ENCODE measurements around the gene CNN2.

Gene CNN2

DNA sequence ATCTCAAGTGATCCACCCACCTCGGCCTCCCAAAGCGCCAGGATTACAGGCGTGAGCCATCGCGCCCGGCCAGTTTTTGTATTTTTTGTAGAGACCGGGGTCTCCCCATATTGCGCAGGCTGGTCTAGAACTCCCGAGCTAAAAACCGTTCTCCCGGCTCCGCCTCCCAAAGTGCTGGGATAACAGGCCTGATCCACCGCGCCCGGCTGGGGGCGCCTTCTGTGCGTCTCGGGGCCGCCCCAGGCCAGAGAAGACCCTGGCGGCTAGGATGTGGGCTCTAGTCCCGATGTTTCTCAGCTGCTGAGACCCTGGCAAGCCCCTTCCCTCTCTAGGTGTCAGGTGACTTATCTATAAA is 44.1 kb downstream of the CNN2 start:
- Histone ChIP-seq H3K27me3 (peaks cover 62% of the 10 kb centered on the region), H3K4me3 (ENCODE audit: low read depth, low read length) (no peak overlapping the region), H3K4me1 (peaks cover 4% of the 10 kb centered on the region; the same call in 1 of the 2 replicates), H3K36me3 (no peaks in the 10 kb centered on the region), H3K9me3 (peaks cover 4% of the 10 kb centered on the region; the same call in 1 of the 2 replicates)
- TF ChIP-seq, protein P1, sequence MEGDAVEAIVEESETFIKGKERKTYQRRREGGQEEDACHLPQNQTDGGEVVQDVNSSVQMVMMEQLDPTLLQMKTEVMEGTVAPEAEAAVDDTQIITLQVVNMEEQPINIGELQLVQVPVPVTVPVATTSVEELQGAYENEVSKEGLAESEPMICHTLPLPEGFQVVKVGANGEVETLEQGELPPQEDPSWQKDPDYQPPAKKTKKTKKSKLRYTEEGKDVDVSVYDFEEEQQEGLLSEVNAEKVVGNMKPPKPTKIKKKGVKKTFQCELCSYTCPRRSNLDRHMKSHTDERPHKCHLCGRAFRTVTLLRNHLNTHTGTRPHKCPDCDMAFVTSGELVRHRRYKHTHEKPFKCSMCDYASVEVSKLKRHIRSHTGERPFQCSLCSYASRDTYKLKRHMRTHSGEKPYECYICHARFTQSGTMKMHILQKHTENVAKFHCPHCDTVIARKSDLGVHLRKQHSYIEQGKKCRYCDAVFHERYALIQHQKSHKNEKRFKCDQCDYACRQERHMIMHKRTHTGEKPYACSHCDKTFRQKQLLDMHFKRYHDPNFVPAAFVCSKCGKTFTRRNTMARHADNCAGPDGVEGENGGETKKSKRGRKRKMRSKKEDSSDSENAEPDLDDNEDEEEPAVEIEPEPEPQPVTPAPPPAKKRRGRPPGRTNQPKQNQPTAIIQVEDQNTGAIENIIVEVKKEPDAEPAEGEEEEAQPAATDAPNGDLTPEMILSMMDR (IDR thresholded peaks at IDR 0.05; ENCODE audit: low read depth, low read length): no peak
- DNase-seq: no peak

DNA sequence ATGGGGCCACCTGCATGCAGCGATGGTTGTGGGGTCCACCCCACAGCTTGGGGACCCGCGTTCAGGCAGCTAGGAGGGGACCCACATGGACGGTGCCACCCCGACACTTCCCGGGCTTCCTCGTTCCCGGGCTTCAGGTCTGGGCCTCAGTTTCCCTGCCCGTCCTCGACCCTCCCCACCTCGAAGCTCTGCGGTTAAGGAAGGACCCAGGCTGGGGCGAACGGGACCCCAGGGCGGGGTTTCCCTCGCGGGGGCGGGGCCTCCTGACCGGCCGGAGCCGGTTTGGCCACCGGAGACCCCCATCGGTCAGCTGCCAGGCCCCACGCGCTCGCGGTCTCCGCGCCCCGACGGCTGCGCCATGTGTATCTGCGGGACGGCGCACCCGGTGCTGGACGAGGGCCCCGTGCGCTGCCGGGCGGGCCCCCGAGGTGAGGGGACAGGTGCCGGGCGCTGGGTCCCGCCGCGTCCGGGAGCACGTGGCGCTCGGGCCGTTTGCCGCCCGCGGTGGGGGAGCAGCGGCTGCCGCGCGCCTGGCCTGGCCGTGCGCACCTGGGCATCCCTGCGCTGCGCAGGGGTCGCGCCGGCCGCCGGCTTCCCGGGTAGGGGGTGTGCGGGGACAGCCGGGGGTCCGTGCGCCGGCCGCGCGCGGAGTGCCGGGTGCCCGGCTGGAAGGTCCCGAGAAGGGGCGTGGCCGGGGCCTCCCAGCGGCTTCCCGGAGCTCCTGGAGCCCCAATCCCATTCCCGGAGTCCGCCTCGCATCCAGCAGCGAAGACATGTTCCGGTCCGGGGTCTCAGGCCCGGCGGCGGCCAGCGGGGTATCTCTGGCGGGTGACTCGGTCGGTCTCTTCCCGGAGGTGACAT is 44.8 kb downstream of the CNN2 start:
- Histone ChIP-seq H3K36me3 (no peaks in the 10 kb centered on the region), H3K9me3 (peaks cover 4% of the 10 kb centered on the region; the same call in 1 of the 2 replicates), H3K4me3 (ENCODE audit: low read depth, low read length) (no peak overlapping the region), H3K4me1 (peaks cover 4% of the 10 kb centered on the region; the same call in 1 of the 2 replicates), H3K27me3 (peaks cover 59% of the 10 kb centered on the region)
- TF ChIP-seq, protein P1 (IDR thresholded peaks at IDR 0.05; ENCODE audit: low read depth, low read length): no peak
- no peak for DNase-seq

DNA sequence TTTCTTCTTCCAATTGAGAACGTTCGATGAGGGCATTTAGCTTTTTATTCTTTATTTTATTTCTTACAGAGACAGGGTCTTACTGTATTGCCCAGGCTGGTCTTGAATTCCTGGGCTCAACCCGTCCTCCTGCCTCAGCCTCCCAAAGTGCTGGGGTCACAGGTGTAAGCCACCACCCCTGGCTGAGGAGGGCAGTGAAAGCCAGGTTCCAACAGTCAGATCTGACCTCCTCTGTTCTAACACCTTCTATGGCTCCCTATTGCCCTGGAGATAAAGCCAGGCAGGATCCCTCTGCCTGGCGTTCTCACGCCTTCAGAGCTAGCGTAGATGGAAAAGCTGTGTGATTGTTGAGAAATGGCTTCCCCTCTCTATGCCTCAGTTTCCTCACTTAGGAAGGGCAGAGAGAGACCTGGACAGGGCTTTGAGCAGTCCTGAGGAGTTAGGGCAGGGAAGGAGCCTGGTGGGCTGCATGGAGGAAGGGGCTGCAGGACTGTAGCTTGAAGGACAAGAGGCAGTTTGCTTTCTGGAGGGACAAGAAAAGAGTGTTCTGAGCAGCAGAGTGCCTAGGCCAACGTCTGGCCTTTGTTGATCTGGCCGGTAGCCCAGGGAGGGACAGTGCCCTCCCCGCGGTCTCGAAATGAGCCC is 46.1 kb downstream of the CNN2 start:
- H3K9me3 ChIP-seq: peaks cover 4% of the 10 kb centered on the region; the same call in 1 of the 2 replicates

DNA sequence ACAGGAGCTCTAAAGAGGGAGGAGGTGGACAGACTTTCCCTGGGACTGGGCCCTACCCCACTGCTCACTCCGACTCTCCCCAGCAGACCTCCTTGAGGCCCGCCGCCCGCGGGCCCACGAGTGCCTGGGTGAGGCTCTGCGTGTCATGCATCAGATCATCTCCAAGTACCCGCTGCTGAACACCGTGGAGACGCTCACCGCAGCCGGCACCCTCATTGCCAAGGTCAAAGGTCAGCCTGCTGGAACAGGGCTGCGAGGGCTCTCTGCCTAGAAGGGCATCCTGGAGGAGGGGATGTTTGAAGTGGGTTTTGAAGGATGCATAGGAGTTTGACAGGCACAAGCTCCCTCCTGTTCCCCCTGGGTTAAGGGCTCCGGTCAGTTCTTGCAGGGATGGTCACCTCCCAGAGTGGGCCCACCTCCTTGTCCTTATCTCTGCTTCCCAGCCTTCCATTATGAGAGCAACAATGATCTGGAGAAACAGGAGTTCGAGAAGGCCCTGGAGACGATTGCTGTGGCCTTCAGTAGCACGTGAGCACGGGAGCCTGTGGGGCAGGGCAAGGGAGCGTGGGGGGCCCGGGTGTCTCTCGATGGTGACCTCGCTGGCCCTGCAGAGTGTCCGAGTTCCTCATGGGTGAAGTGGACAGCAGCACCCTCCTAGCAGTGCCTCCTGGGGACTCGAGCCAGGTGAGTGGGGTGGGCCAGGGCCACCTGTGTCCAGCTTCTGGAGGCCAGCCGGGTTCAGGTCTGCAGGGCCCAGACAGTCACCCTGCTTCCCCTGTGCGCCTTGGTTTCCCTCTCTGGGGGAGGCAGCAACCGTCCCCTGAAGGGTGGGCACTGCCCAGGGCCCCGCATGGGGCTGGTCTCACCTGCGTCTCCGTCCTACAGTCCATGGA is 46.9 kb downstream of the CNN2 start:
- Histone ChIP-seq H3K27me3 (peaks cover 40% of the 10 kb centered on the region), H3K4me1 (0 out of 2 replicates have a peak, but pooled peaks cover 4% of the 10 kb centered on the region), H3K4me3 (ENCODE audit: low read depth, low read length) (no peak overlapping the region), H3K36me3 (no peaks in the 10 kb centered on the region), H3K9me3 (peaks cover 4% of the 10 kb centered on the region; the same call in 1 of the 2 replicates)
- TF ChIP-seq, protein P1 (IDR thresholded peaks at IDR 0.05; ENCODE audit: low read depth, low read length): no peak
- peak; percentile 8 for DNase-seq

More for the DNA sequence above, 46.1 kb downstream of the CNN2 start:
- Histone ChIP-seq H3K4me3 (ENCODE audit: low read depth, low read length) (no peak overlapping the region), H3K36me3 (no peaks in the 10 kb centered on the region), H3K27me3 (peaks cover 46% of the 10 kb centered on the region), H3K4me1 (0 out of 2 replicates have a peak, but pooled peaks cover 4% of the 10 kb centered on the region)
- DNase-seq: no peak
- TF ChIP-seq, protein P1 (IDR thresholded peaks at IDR 0.05; ENCODE audit: low read depth, low read length): no peak

DNA sequence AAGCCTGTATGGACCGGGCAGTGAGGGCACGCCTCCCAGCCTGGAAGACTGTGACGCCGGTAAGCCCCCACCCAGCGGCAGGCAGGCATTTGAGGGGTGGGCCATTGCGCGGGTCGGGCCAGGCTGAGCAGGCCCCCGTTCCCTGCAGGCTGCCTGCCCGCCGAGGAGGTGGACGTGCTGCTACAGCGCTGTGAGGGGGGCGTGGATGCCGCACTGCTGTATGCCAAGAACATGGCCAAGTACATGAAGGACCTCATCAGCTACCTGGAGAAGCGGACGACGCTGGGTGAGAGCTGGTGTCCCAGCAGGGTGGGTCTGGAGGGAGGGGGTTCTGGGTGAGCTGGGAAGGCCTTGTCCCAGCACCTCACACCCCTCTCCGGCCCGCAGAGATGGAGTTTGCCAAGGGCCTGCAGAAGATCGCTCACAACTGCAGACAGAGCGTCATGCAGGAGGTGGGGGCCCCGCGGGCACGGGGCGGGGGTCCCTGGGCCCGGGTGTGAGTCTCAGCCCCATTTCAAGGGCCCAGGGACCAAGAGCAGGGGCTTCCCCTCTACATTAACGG is 47.6 kb downstream of the CNN2 start:
- H3K27me3 ChIP-seq: peaks cover 33% of the 10 kb centered on the region
- peak overlapping the region; percentile 45 for H3K4me3 ChIP-seq (ENCODE audit: low read depth, low read length)
- H3K9me3 ChIP-seq: peaks cover 4% of the 10 kb centered on the region; the same call in 1 of the 2 replicates
- TF ChIP-seq, protein P1 (IDR thresholded peaks at IDR 0.05; ENCODE audit: low read depth, low read length): no peak
- no peaks in the 10 kb centered on the region for H3K36me3 ChIP-seq
- DNase-seq: peak; percentile 11
- 0 out of 2 replicates have a peak, but pooled peaks cover 4% of the 10 kb centered on the region for H3K4me1 ChIP-seq
